PFSK-1 (cell line): ENCODE data around the gene DPF3.

Source experiments
- FOXP2 ChIP-seq: optimal IDR thresholded peaks from 2 replicates; pipeline ENCODE3; 2011; ENCODE audit warnings: borderline replicate concordance, control low read depth, inconsistent platforms; ENCODE audit not compliant: insufficient read depth; ENCODE audit errors: extremely low read length, extremely low read depth
- POLR2AphosphoS5 ChIP-seq: IDR thresholded peaks from 2 replicates; pipeline ENCODE4 v1.6.1; 2012; ENCODE audit warnings: low read depth, mild to moderate bottlenecking, control low read depth, low read length, moderate library complexity
- REST ChIP-seq, 2 experiments: IDR thresholded peaks; 2 replicates each; pipeline versions ENCODE4 v1.6.1 to v1.8.0; 2011 to 2012; ENCODE audit warnings: low read depth in 2 of 2, low read length in 2 of 2, control low read depth in 1 of 2, inconsistent platforms in 1 of 2, mild to moderate bottlenecking in 1 of 2, moderate library complexity in 1 of 2; ENCODE audit not compliant: insufficient read depth in 1 of 2
- SIN3A ChIP-seq: IDR thresholded peaks from 2 replicates; pipeline ENCODE4 v1.6.1; 2012; ENCODE audit warnings: mild to moderate bottlenecking, low read length, moderate library complexity, borderline replicate concordance; ENCODE audit not compliant: insufficient read depth
- TAF1 ChIP-seq: IDR thresholded peaks from 2 replicates; pipeline ENCODE4 v1.6.1; 2012; ENCODE audit warnings: low read length, control low read depth, borderline replicate concordance; ENCODE audit not compliant: insufficient read depth

GRCh38 chr14:72604133-72604532 lies 289.8 kb downstream of the DPF3 start:
- TF ChIP-seq POLR2AphosphoS5 (no peak), SIN3A (no peak), REST (IDR thresholded peaks at IDR 0.05; ENCODE audit: insufficient read depth in 1 of 2, low read depth in 2 of 2, low read length in 2 of 2) (no peak), TAF1 (no peak), FOXP2 (no peak)
